HEK293T (cell line): Measurements from ENCODE around the gene CDCA3.

Experiments
- BHLHE40 ChIP-seq: fragments of 450-650 bp; IDR thresholded peaks from 2 replicates; pipeline ENCODE4 v1.6.1; 2016; ENCODE audit warnings: mild to moderate bottlenecking, moderate library complexity, borderline replicate concordance
- FOXA1 ChIP-seq: fragments of 450-650 bp; IDR thresholded peaks from 2 replicates; pipeline ENCODE4 v1.6.1; 2016; ENCODE audit warnings: mild to moderate bottlenecking
- FOXM1 ChIP-seq: fragments of 450-650 bp; IDR thresholded peaks from 2 replicates; pipeline ENCODE4 v1.6.1; 2017; ENCODE audit warnings: mild to moderate bottlenecking, borderline replicate concordance
- HDGF ChIP-seq: fragments of 450-650 bp; IDR thresholded peaks from 2 replicates; pipeline ENCODE4 v1.6.1; 2017; ENCODE audit warnings: antibody characterized with exemption, borderline replicate concordance
- L3MBTL2 ChIP-seq: fragments of 450-650 bp; conservative IDR thresholded peaks from 2 replicates; pipeline ENCODE4 v1.6.1; 2016; ENCODE audit warnings: mild to moderate bottlenecking
- LEF1 ChIP-seq: fragments of 450-650 bp; IDR thresholded peaks from 2 replicates; pipeline ENCODE4 v1.6.1; 2017; ENCODE audit warnings: mild to moderate bottlenecking, borderline replicate concordance
- NFRKB ChIP-seq: fragments of 450-650 bp; IDR thresholded peaks from 2 replicates; pipeline ENCODE4 v1.6.1; 2016; ENCODE audit warnings: mild to moderate bottlenecking, moderate library complexity
- SP1 ChIP-seq: fragments of 450-650 bp; IDR thresholded peaks from 2 replicates; pipeline ENCODE4 v1.6.1; 2017
- SUZ12 ChIP-seq: fragments of 450-650 bp; IDR thresholded peaks from 2 replicates; pipeline ENCODE4 v1.6.1; 2016; ENCODE audit warnings: mild to moderate bottlenecking
- TARDBP ChIP-seq: fragments of 450-650 bp; IDR thresholded peaks from 2 replicates; pipeline ENCODE4 v1.6.1; 2016
- ZNF384 ChIP-seq: fragments of 450-650 bp; IDR thresholded peaks from 2 replicates; pipeline ENCODE4 v1.6.1; 2016
- TF ChIP-seq, protein P1 (sequence below): fragments of 450-650 bp; IDR thresholded peaks from 2 replicates; pipeline ENCODE4 v1.6.1; 2016

DNA sequence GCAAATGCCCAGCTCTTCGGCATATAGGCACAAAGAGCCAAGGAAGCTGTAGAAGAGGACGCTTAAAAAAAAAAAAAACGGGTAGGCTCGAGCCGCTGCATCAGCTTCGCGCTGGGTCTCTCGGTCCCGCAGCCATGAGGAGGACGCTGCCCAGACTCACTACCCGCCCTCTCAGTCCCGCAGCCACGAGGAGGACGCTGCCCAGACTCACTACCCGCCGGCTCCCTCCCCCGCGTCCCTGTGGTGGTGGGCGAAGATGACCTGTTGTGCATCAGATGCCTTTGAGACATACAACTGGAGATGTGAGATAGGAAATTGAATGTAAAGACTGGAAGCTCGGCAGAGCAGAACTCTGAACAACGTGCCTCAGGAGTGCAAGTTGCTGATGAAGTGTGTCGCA lies 33.5 kb upstream of the CDCA3 start:
- TF ChIP-seq NFRKB (no peak), FOXA1 (no peak), SP1 (no peak), TARDBP (no peak), FOXM1 (no peak), ZNF384 (no peak), HDGF (no peak), L3MBTL2 (no peak), SUZ12 (no peak), BHLHE40 (no peak), LEF1 (no peak)
- TF ChIP-seq, protein P1, sequence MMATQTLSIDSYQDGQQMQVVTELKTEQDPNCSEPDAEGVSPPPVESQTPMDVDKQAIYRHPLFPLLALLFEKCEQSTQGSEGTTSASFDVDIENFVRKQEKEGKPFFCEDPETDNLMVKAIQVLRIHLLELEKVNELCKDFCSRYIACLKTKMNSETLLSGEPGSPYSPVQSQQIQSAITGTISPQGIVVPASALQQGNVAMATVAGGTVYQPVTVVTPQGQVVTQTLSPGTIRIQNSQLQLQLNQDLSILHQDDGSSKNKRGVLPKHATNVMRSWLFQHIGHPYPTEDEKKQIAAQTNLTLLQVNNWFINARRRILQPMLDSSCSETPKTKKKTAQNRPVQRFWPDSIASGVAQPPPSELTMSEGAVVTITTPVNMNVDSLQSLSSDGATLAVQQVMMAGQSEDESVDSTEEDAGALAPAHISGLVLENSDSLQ: no peak
